HG03469 (cell line): ENCODE results near the gene PGM1.

Experiments
- ATAC-seq: cut with Tn5 transposase; IDR thresholded peaks from one replicate; pipeline ENCODE4 v1.9.1; 2021; ENCODE audit warnings: mild to moderate bottlenecking, moderate library complexity, moderate number of reproducible peaks; ENCODE audit not compliant: unreplicated experiment

PGM1 gene

GRCh38 chr1:63630666-63631065 is 37.5 kb downstream of the PGM1 start:
- no peak for ATAC-seq

- ATAC-seq: no peak
These were observed 38.9 kb downstream of the PGM1 start for GRCh38 chr1:63632110-63632509.

GRCh38 chr1:63633281-63633680 is 40.1 kb downstream of the PGM1 start:
- no peak for ATAC-seq

- ATAC-seq: no peak
These were observed 41.3 kb downstream of the PGM1 start for GRCh38 chr1:63634471-63634870.

- no peak for ATAC-seq
These were observed 42.5 kb downstream of the PGM1 start for GRCh38 chr1:63635681-63636080.

- no peak for ATAC-seq
These were observed 43.2 kb downstream of the PGM1 start for GRCh38 chr1:63636192-63637105.

GRCh38 chr1:63638471-63638870 is 45.3 kb downstream of the PGM1 start:
- no peak for ATAC-seq

- no peak for ATAC-seq
These were observed 45.7 kb downstream of the PGM1 start for GRCh38 chr1:63638875-63639274.

GRCh38 chr1:63640633-63641567 is 47.7 kb downstream of the PGM1 start:
- ATAC-seq: no peak

- ATAC-seq: no peak
These were observed 48.4 kb downstream of the PGM1 start for GRCh38 chr1:63641615-63642014.

- ATAC-seq: no peak
These were observed 49.7 kb downstream of the PGM1 start for GRCh38 chr1:63642901-63643300.

- no peak for ATAC-seq
These were observed 50.3 kb downstream of the PGM1 start for GRCh38 chr1:63643517-63643916.

GRCh38 chr1:63643926-63644325 is 50.7 kb downstream of the PGM1 start:
- no peak for ATAC-seq

- no peak for ATAC-seq
These were observed 52.1 kb downstream of the PGM1 start for GRCh38 chr1:63645317-63645716.

GRCh38 chr1:63648689-63649088 is 55.5 kb downstream of the PGM1 start:
- no peak for ATAC-seq

GRCh38 chr1:63651161-63651701 is 58.0 kb downstream of the PGM1 start:
- no peak for ATAC-seq

GRCh38 chr1:63653976-63654375 is 60.8 kb downstream of the PGM1 start:
- no peak for ATAC-seq

GRCh38 chr1:63659448-63659847 is 66.2 kb downstream of the PGM1 start:
- ATAC-seq: no peak

GRCh38 chr1:63662056-63662836 is 69.0 kb downstream of the PGM1 start:
- no peak for ATAC-seq

- ATAC-seq: no peak
These were observed 69.6 kb downstream of the PGM1 start for GRCh38 chr1:63662841-63663240.

GRCh38 chr1:63663301-63663700 is 70.1 kb downstream of the PGM1 start:
- ATAC-seq: no peak
